ENCODE measurements around the gene FAXDC2.

DNA sequence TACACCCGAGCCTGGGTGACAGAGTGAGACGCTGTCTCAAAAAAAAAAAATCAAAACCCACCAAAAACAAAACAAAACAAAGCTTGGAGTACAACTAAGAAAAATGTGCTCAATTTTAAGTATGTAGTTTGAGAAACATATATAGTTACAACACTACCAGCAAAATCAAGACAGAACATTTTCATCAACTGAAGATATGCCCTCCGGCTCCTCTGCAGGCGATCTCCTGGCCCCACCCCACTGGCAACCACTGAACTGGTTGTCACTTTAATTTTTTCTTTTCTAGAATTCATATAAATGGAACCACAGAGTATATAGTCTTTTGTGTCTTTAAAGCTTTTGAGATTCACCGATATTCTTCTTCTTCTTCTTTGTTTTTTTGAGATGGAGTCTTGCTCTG, 43.0 kb upstream of the FAXDC2 start:
- TF ChIP-seq, protein P1, sequence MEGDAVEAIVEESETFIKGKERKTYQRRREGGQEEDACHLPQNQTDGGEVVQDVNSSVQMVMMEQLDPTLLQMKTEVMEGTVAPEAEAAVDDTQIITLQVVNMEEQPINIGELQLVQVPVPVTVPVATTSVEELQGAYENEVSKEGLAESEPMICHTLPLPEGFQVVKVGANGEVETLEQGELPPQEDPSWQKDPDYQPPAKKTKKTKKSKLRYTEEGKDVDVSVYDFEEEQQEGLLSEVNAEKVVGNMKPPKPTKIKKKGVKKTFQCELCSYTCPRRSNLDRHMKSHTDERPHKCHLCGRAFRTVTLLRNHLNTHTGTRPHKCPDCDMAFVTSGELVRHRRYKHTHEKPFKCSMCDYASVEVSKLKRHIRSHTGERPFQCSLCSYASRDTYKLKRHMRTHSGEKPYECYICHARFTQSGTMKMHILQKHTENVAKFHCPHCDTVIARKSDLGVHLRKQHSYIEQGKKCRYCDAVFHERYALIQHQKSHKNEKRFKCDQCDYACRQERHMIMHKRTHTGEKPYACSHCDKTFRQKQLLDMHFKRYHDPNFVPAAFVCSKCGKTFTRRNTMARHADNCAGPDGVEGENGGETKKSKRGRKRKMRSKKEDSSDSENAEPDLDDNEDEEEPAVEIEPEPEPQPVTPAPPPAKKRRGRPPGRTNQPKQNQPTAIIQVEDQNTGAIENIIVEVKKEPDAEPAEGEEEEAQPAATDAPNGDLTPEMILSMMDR (IDR thresholded peaks at IDR 0.05; ENCODE audit: low read depth, low read length), result no peak
- TF ChIP-seq EZH2phosphoT487 (IDR thresholded peaks at IDR 0.05; ENCODE audit: low read depth), result no peak
